Measurements from ENCODE around the gene BGN.

BGN gene

GRCh38 chrX:153510383-153510782, 15.6 kb downstream of the BGN start:
- Histone ChIP-seq H3K9me2 (replicated peaks; ENCODE audit: insufficient read depth, low read length) (no peaks in the 10 kb centered on the region), H3K4me2 (ENCODE audit: low read depth, low read length, poor library complexity, severe bottlenecking) (no peak overlapping the region), H3K27me3 (ENCODE audit: low read length) (no peaks in the 10 kb centered on the region), H3F3A (ENCODE audit: insufficient read depth) (no peaks in the 10 kb centered on the region), H3K9me3 (ENCODE audit: insufficient read depth, low read length) (no peaks in the 10 kb centered on the region), H2AFZ (ENCODE audit: low read depth, low read length, severe bottlenecking) (no peak overlapping the region), H3K36me3 (ENCODE audit: low read length) (no peaks in the 10 kb centered on the region), H3K79me2 (ENCODE audit: insufficient read depth, low read length) (no peaks in the 10 kb centered on the region), H3K27ac (ENCODE audit: low read depth, low read length) (no peak overlapping the region), H3K9ac (ENCODE audit: low read length) (no peak overlapping the region), H3K4me3 (ENCODE audit: insufficient read depth, low read length, poor library complexity, severe bottlenecking) (no peak overlapping the region), H4K20me1 (ENCODE audit: low read depth, low read length) (no peaks in the 10 kb centered on the region)
- no peak for TF ChIP-seq CTCF (IDR thresholded peaks at IDR 0.05; ENCODE audit: insufficient read depth, low read length, poor library complexity, severe bottlenecking)
- TF ChIP-seq EZH2phosphoT487 (conservative IDR thresholded peaks at IDR 0.05; ENCODE audit: low read length): no peak

- no peaks in the 10 kb centered on the region for H3K79me2 ChIP-seq (ENCODE audit: insufficient read depth, low read length)
- H3K9me2 ChIP-seq (replicated peaks; ENCODE audit: insufficient read depth, low read length): no peaks in the 10 kb centered on the region
- no peak overlapping the region for H3K4me3 ChIP-seq (ENCODE audit: insufficient read depth, low read length, poor library complexity, severe bottlenecking)
- no peaks in the 10 kb centered on the region for H3K36me3 ChIP-seq (ENCODE audit: low read length)
- TF ChIP-seq CTCF (IDR thresholded peaks at IDR 0.05; ENCODE audit: insufficient read depth, low read length, poor library complexity, severe bottlenecking) (no peak), EZH2phosphoT487 (conservative IDR thresholded peaks at IDR 0.05; ENCODE audit: low read length) (no peak)
- H2AFZ ChIP-seq (ENCODE audit: low read depth, low read length, severe bottlenecking): no peak overlapping the region
- H3K27me3 ChIP-seq (ENCODE audit: low read length): no peaks in the 10 kb centered on the region
- H3K27ac ChIP-seq (ENCODE audit: low read depth, low read length): no peak overlapping the region
- no peak overlapping the region for H3K4me2 ChIP-seq (ENCODE audit: low read depth, low read length, poor library complexity, severe bottlenecking)
- no peak overlapping the region for H3K9ac ChIP-seq (ENCODE audit: low read length)
- no peaks in the 10 kb centered on the region for H4K20me1 ChIP-seq (ENCODE audit: low read depth, low read length)
- no peaks in the 10 kb centered on the region for H3F3A ChIP-seq (ENCODE audit: insufficient read depth)
- no peaks in the 10 kb centered on the region for H3K9me3 ChIP-seq (ENCODE audit: insufficient read depth, low read length)
Measured at GRCh38 chrX:153511784-153512500, 17.2 kb downstream of the BGN start.

DNA sequence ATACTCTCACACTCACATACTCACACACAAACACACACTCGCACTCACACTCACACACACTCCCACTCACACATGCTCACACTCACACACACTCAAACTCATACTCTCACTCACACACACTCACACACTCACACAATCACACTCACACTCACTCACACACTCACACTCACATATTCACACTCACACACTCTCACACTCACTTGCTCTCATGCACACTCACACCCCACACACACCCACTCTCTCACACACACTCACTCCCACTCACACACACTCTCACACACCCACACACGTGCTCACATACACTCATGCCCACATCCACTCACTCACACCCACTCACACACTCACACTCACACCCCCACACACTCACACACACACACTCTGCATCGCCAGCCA, 17.7 kb downstream of the BGN start:
- Histone ChIP-seq H3K4me2 (ENCODE audit: low read depth, low read length, poor library complexity, severe bottlenecking) (no peak overlapping the region), H2AFZ (ENCODE audit: low read depth, low read length, severe bottlenecking) (no peak overlapping the region), H3K27ac (ENCODE audit: low read depth, low read length) (no peak overlapping the region), H3K27me3 (ENCODE audit: low read length) (no peaks in the 10 kb centered on the region), H3K9me2 (replicated peaks; ENCODE audit: insufficient read depth, low read length) (no peaks in the 10 kb centered on the region), H3K9ac (ENCODE audit: low read length) (no peak overlapping the region), H4K20me1 (ENCODE audit: low read depth, low read length) (no peaks in the 10 kb centered on the region), H3K9me3 (ENCODE audit: insufficient read depth, low read length) (no peaks in the 10 kb centered on the region), H3K4me3 (ENCODE audit: insufficient read depth, low read length, poor library complexity, severe bottlenecking) (no peak overlapping the region), H3K36me3 (ENCODE audit: low read length) (no peaks in the 10 kb centered on the region), H3F3A (ENCODE audit: insufficient read depth) (no peaks in the 10 kb centered on the region), H3K79me2 (ENCODE audit: insufficient read depth, low read length) (no peaks in the 10 kb centered on the region)
- no peak for TF ChIP-seq CTCF (IDR thresholded peaks at IDR 0.05; ENCODE audit: insufficient read depth, low read length, poor library complexity, severe bottlenecking)
- TF ChIP-seq EZH2phosphoT487 (conservative IDR thresholded peaks at IDR 0.05; ENCODE audit: low read length): no peak

All from SU-DHL-6 (cell line).